GM23338 (cell line): ENCODE results near the gene CA7. TPM values are rescaled to one million over a fixed set of nuclear protein-coding genes. Genes with fewer than 3 reads are reported as not detected.

ENCODE experiments used
- CREB1 ChIP-seq: fragments of 250-450 bp; sonication (Bioruptor Pico); IDR thresholded peaks from 2 replicates; pipeline ENCODE4 v1.5.0; 2020; ENCODE audit warnings: low read depth, mild to moderate bottlenecking, moderate library complexity
- EZH2 ChIP-seq: fragments of 200-600 bp; sonication (generic); IDR thresholded peaks from one replicate; pipeline ENCODE4 v1.8.0; 2017; ENCODE audit warnings: antibody characterized with exemption, mild to moderate bottlenecking, low read depth; ENCODE audit not compliant: unreplicated experiment
- EZH2phosphoT487 ChIP-seq: fragments of 200-600 bp; sonication (generic); IDR thresholded peaks from one replicate; pipeline ENCODE4 v1.8.1; 2018; ENCODE audit warnings: antibody characterized with exemption; ENCODE audit not compliant: unreplicated experiment
- JUNB ChIP-seq: IDR thresholded peaks from one replicate; pipeline ENCODE4 v1.6.1; 2016; ENCODE audit warnings: antibody characterized with exemption; ENCODE audit not compliant: unreplicated experiment
- NANOG ChIP-seq: IDR thresholded peaks from 2 replicates; pipeline ENCODE4 v1.6.1; 2016; ENCODE audit warnings: antibody characterized with exemption, borderline replicate concordance
- POLR2AphosphoS5 ChIP-seq: IDR thresholded peaks from 2 replicates; pipeline ENCODE4 v1.6.1; 2016; ENCODE audit warnings: antibody characterized with exemption, low read depth
- STAT1 ChIP-seq: IDR thresholded peaks from one replicate; pipeline ENCODE4 v1.6.1; 2016; ENCODE audit warnings: antibody characterized with exemption; ENCODE audit not compliant: unreplicated experiment
- ZNF114 ChIP-seq: fragments of 250-450 bp; sonication (Bioruptor Pico); IDR thresholded peaks from 2 replicates; pipeline ENCODE4 v1.5.0; 2020; ENCODE audit warnings: mild to moderate bottlenecking, moderate library complexity
- ZNF331 ChIP-seq: fragments of 250-450 bp; sonication (Bioruptor Pico); IDR thresholded peaks from 2 replicates; pipeline ENCODE4 v1.5.0; 2020; ENCODE audit warnings: low read depth, mild to moderate bottlenecking, moderate library complexity
- polyA plus RNA-seq: library from polyadenylated mRNA; unstranded; fragments of >200 nt; fragmentation: Nextera tagmentation; extraction: Ambion mirVana; gene quantifications from 2 replicates; pipeline ENCODE4 v1.2.1, GENCODE V29; 2016
- total RNA-seq: library from RNA; depleted of rRNA; stranded (reverse); fragments of >200 nt; shearing (Covaris generic); gene quantifications from 2 replicates; pipeline ENCODE4 v1.2.3, GENCODE V29; 2014
- TF ChIP-seq, protein P1 (sequence below), 2 experiments: fragments of 200-600 bp in 1 of 2; sonication (generic) in 1 of 2; conservative IDR thresholded peaks; 2 replicates each; pipeline versions ENCODE4 v1.5.1 to v1.6.1; 2016 to 2017; ENCODE audit warnings: antibody characterized with exemption in 2 of 2, low read depth in 2 of 2, mild to moderate bottlenecking in 2 of 2, moderate library complexity in 1 of 2
- TF ChIP-seq, protein P2 (sequence below): IDR thresholded peaks from 2 replicates; pipeline ENCODE4 v1.6.1; 2016; ENCODE audit warnings: antibody characterized with exemption
- TF ChIP-seq, protein P3 (sequence below): IDR thresholded peaks from one replicate; pipeline ENCODE4 v1.6.1; 2018; ENCODE audit warnings: antibody characterized with exemption; ENCODE audit not compliant: unreplicated experiment

Gene CA7
- total and polyA plus RNA-seq, 2 experiments from 2014 or later = 2.1 to 2.8 TPM

DNA sequence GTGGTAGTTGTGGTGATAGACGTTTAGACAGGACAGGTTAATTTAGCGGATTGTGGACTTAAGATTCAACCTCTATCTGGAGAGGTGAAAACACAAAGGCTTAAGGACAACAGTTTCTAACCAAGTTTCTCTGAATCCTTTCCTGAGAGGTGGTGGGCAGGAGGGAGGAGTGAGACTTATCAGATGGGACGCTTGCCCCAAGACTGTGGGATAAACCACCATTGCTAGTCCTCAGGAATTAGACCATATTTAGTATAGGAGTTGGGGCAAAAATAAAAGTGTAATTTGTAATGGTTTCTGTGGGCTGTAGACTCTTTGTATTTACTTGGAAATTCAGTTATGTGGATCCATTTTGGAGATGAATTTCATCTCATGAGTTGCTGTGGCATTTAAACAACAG lies 42.7 kb downstream of the CA7 start (continued):
- no peak for TF ChIP-seq POLR2AphosphoS5
- TF ChIP-seq CREB1 (CRISPR knock-in tag) = no peak
- TF ChIP-seq, protein P1, sequence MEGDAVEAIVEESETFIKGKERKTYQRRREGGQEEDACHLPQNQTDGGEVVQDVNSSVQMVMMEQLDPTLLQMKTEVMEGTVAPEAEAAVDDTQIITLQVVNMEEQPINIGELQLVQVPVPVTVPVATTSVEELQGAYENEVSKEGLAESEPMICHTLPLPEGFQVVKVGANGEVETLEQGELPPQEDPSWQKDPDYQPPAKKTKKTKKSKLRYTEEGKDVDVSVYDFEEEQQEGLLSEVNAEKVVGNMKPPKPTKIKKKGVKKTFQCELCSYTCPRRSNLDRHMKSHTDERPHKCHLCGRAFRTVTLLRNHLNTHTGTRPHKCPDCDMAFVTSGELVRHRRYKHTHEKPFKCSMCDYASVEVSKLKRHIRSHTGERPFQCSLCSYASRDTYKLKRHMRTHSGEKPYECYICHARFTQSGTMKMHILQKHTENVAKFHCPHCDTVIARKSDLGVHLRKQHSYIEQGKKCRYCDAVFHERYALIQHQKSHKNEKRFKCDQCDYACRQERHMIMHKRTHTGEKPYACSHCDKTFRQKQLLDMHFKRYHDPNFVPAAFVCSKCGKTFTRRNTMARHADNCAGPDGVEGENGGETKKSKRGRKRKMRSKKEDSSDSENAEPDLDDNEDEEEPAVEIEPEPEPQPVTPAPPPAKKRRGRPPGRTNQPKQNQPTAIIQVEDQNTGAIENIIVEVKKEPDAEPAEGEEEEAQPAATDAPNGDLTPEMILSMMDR (conservative IDR thresholded peaks at IDR 0.05; ENCODE audit: low read depth in 2 of 2) = no peak
- no peak for TF ChIP-seq EZH2phosphoT487
- no peak for TF ChIP-seq ZNF331
- no peak for TF ChIP-seq STAT1
- TF ChIP-seq ZNF114 (CRISPR knock-in tag) = no peak
- no peak for TF ChIP-seq JUNB
- TF ChIP-seq, protein P2, sequence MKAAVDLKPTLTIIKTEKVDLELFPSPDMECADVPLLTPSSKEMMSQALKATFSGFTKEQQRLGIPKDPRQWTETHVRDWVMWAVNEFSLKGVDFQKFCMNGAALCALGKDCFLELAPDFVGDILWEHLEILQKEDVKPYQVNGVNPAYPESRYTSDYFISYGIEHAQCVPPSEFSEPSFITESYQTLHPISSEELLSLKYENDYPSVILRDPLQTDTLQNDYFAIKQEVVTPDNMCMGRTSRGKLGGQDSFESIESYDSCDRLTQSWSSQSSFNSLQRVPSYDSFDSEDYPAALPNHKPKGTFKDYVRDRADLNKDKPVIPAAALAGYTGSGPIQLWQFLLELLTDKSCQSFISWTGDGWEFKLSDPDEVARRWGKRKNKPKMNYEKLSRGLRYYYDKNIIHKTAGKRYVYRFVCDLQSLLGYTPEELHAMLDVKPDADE = no peak
- no peak for TF ChIP-seq NANOG
- TF ChIP-seq, protein P3, sequence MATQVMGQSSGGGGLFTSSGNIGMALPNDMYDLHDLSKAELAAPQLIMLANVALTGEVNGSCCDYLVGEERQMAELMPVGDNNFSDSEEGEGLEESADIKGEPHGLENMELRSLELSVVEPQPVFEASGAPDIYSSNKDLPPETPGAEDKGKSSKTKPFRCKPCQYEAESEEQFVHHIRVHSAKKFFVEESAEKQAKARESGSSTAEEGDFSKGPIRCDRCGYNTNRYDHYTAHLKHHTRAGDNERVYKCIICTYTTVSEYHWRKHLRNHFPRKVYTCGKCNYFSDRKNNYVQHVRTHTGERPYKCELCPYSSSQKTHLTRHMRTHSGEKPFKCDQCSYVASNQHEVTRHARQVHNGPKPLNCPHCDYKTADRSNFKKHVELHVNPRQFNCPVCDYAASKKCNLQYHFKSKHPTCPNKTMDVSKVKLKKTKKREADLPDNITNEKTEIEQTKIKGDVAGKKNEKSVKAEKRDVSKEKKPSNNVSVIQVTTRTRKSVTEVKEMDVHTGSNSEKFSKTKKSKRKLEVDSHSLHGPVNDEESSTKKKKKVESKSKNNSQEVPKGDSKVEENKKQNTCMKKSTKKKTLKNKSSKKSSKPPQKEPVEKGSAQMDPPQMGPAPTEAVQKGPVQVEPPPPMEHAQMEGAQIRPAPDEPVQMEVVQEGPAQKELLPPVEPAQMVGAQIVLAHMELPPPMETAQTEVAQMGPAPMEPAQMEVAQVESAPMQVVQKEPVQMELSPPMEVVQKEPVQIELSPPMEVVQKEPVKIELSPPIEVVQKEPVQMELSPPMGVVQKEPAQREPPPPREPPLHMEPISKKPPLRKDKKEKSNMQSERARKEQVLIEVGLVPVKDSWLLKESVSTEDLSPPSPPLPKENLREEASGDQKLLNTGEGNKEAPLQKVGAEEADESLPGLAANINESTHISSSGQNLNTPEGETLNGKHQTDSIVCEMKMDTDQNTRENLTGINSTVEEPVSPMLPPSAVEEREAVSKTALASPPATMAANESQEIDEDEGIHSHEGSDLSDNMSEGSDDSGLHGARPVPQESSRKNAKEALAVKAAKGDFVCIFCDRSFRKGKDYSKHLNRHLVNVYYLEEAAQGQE = no peak
- no peak for TF ChIP-seq EZH2
